Activated CD4-positive, alpha-beta T cell treated with anti-CD3 and anti-CD28 coated beads, Interleukin-10, Interleukin-2, amounts not matched to agents 100 ng/mL and 50 ng/mL, durations not matched to agents 16 hours and 8 hours (primary cell): ENCODE results near the gene GRAMD4.

Source experiments
- DNase-seq: peaks from one replicate; pipeline ENCODE4 v3.0.0-alpha.2; 2020

GRAMD4 gene

GRCh38 chr22:46696229-46696518, 76.0 kb downstream of the GRAMD4 start:
- no peak for DNase-seq

GRCh38 chr22:46696614-46697013, 76.4 kb downstream of the GRAMD4 start:
- DNase-seq, result no peak

- DNase-seq, result no peak
These were observed 77.8 kb downstream of the GRAMD4 start for GRCh38 chr22:46697811-46698515.

- DNase-seq, result no peak
These were observed 78.9 kb downstream of the GRAMD4 start for GRCh38 chr22:46699091-46699490.

GRCh38 chr22:46701262-46701661, 81.1 kb downstream of the GRAMD4 start:
- no peak for DNase-seq

GRCh38 chr22:46703171-46703995, 83.2 kb downstream of the GRAMD4 start:
- no peak for DNase-seq

- DNase-seq, result no peak
These were observed 83.8 kb downstream of the GRAMD4 start for GRCh38 chr22:46703996-46704370.

DNA sequence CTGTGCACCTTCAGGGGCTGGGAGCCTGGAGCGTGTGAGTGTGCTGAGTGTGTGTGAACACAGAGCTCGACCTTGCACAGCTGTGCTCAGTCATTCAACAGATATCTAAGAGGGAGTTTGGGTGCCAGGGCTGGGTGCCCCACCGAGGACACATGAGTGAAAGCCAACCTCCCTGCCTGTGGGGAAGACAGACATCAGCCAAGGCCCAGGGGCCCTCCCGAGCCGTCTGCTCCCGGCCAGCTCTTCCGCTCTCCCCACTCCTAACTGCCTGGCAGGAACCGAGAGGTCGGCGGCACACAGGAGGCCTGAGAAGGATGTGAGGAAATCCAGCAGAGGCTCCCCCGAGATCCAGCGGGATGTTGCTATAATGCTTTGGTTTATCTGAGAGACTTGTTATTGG, 85.9 kb downstream of the GRAMD4 start:
- no peak for DNase-seq

GRCh38 chr22:46707305-46707704, 87.1 kb downstream of the GRAMD4 start:
- no peak for DNase-seq

DNA sequence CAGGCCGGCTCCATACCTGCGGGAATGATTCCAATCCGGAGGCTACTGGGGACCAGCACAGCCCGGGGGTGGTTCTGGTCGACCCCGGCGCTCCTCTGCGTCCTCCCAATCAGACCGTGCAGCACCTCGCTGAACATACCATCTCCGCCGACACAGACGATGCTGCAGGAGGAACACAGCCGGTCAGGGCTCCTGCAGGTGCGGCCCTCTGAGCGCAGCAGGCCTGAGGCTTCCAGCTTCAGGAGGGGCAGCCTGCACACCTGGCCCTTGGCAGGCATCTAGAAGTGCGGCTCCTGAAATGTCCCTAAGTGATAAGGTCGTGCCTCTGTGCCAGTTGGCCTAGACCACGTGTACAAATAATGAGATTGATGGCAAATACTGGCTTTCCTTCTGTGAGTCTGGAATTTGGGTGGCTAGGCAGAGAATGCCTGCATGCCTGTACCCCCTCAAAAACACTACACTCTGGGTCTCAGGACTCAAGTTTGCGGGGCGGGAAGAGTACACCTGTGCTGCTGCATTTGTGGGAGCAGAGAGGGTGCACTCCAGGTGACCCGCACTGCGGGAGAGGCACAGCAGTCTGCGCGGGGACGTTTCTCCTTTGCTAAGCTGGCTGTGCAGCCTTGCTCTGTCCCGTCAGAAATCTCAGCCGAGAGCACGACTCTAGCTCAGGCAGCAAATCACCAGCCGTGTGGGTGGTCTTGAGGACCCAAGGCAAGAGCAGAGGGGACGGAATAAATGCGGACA, 87.8 kb downstream of the GRAMD4 start:
- no peak for DNase-seq

DNA sequence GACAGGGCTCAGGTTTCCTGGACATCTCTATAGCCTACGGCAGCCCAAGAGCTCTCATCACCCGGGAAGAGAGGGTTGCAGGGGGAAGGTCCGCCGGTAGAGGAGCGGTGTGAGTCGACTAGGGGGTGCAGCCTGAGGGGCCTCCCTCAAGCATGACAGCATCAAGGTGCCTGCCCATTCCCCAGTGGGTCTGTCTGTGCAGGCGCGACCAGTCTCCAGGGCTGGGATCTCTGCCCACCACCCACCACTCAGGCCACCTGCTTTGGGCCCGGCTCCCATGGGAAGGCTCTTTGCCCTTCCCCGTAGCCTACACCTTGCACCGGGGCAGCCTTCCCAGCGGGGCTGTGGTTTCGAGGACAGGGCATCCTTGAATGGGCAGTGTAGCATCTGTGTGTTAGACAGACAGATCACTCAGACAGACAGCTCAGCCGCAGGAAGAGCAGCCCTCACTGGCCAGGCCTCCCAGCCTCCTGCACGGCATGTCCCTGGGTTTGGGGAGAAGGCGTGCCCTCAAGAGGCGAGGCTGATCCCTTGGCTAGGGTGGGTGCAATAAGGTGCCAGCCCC, 88.7 kb downstream of the GRAMD4 start:
- no peak for DNase-seq

DNA sequence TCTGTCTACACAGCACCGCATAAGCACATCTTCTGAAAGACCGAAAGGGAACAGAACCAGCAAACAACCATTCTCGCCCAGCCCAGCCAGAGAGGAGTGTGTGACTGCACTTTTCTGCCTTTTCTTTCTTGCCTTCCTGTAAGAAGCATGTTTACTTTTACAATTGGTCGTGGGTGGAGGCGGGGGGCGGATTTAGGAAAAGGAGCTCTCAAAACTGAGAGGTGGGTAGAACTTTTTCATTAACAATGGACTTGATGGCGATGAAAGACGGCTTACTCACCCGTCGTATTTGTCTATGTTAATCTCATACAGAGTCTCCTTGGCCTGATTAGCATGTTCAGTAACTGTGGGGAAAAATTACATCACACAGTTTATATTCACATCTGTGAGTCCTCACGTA, 90.6 kb downstream of the GRAMD4 start:
- no peak for DNase-seq

GRCh38 chr22:46712288-46712687, 92.1 kb downstream of the GRAMD4 start:
- no peak for DNase-seq

DNA sequence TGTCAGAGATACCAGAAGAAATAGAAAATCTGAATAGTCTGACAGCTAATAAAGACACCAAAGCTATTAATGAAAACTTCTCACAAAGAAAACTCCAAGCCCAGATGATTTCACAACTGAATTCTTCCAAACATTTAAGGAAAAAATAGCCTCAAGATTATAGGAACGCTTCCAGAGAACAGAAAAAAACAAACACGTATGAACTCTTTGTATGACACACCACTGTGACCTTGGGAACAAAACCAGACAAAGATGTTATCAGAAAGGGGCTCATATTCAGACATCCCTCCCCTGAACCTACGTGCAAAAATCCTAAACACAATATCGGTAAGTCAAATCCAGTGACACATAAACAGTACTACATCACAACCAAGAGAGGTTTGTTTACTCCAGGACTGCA, 94.4 kb downstream of the GRAMD4 start:
- DNase-seq, result no peak

DNA sequence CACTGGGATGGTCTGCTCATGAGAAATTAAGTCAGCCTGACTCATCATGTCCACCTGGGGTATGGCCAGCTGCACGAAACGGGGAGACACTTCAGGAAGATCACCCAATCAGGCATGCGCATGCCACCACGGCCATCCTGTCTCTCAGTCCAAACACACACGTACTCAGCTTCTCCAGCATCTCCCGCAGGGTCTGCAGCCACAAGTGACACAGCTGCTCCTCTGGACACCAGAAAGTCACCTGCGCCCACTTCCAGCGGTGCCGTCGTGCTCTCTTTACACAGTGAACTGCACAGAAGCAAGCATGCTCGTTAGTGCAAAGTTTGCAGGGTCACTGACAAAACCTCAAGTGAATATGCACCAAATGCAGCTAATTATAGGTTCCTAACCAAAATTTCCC, 99.7 kb downstream of the GRAMD4 start:
- DNase-seq, result no peak

- DNase-seq, result no peak
These were observed 101.4 kb downstream of the GRAMD4 start for GRCh38 chr22:46721501-46722085.

- DNase-seq, result no peak
These were observed 103.7 kb downstream of the GRAMD4 start for GRCh38 chr22:46723882-46724281.

DNA sequence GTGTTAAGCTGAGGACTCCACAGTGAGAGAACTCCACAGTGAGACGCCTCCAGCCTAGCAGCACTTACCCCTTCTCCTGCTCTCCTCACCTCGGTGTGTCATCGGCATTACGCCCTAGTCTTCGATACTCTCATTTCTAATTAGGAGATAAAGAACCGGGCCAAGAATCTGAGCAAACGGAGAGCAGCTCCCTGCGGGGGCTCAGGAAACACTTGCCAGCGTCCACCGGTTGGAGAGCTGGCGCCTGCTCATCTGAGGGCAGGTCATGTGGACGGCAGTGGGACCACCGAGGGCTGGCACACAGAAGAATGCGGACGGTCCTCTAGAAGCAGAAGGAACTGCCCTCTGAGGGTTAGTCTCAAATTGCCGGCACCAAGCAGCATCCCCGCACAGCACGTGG, 104.9 kb downstream of the GRAMD4 start:
- no peak for DNase-seq

DNA sequence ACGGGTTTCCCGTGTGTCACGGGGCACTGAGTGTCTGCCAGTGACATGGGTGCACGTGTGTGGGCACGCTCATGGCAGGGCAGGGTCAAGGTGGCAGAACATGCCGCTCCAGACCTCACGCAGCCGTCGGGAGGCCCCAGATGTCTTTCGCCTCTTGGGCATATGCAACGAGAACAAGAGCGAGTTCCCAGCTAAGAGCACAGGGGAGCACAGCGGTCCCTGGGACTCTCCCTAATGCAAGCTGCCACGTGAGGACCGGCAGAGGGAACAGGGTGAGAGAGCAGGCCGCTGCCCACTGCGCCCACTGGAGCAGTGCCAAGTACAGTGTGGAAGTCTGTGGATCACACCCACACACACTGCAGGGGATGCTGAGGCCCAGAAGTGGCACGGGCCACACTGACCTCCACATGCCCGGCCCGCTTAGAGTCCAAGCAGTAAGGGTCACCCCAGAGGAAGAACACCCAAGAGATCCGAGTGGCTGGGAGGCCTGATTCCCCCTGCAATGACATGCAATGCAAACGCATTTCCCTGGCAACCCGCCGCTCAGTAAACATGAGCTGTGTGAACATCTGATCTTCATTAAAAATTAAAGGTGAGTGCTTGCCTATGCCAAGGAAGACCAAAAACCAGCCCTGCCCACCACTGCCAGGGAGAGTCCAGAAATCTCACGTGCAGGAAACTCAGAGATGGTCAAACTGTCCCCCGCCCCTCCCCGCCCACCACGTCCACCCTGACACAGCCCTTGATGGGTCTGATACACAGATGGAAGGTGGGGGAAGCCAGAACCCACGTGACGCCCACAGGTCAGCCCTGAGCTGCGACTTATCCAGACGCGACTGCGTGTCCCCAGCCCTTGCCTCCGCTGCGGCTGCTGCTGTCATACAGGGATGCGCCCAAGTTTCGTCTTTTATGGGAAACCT, 106.1 kb downstream of the GRAMD4 start:
- no peak for DNase-seq

DNA sequence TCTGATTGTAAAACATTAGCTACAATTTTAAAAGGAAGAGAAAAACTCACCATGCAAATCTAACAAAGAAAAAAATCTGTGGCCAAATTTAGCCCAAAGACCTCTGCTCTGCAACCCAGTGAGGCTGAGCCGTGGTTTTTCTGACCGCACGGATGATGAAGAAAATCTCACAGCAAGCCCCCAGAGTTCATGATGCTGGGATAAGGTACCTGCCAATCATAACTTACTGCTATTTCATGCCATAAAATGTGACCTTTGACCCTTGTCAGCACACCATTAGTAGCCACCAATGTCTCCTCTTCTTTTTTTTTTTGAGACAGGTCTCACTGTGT, 106.8 kb downstream of the GRAMD4 start:
- no peak for DNase-seq

DNA sequence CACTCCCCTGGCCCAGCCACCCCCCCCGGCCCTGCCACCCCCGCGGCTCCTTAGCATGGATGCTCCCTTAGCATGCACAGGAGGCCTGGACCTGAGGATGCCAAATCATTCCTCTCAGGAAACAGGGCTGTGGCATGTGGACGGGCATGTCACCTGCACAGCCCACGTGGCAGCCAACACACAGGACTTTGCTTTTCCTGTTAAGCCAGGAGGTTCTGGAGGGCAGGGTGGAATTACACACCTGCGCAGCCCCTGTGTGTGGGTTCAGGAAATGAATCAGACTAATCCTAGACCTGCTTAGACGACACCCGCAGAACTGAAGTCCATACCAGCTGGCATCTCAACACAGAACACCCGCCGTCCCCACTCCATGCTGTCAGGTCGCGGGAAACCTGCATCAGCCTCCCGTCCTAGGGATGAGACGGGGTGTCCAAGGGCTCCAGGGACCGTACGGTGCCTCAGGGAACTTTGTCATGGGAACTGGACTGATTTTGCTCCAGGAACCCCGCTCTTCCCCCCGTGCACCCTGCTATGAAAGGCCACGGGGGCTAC, 107.7 kb downstream of the GRAMD4 start:
- no peak for DNase-seq

GRCh38 chr22:46728470-46728869, 108.3 kb downstream of the GRAMD4 start:
- DNase-seq, result no peak
